A673 (cell line): ENCODE results near the gene B3GAT2. TPM values are rescaled to one million over a fixed set of nuclear protein-coding genes. Genes with fewer than 3 reads are reported as not detected.

ENCODE experiments used
- BruUV-seq: library from RNA; stranded (reverse); fragments of 400-500 nt; replicated peaks from 2 replicates; lab custom pipeline; 2021; lab: Mats Ljungman, UMichigan
- CTCF ChIA-PET: fragments of 300-600 bp; sonication (Branson Sonifier 250); formaldehyde crosslinking; loops from one replicate; lab custom pipeline; 2022; ENCODE audit warnings: antibody characterized with exemption; lab: Charles Lee
- POLR2A ChIA-PET: fragments of 300-600 bp; sonication (Branson Sonifier 250); formaldehyde crosslinking; loops from one replicate; lab custom pipeline; 2022; ENCODE audit warnings: antibody characterized with exemption; ENCODE audit not compliant: low non-redundant PET; lab: Charles Lee
- DNase-seq: peaks from one replicate; pipeline ENCODE4 v3.0.0-alpha.2; 2015; ENCODE audit warnings: low spot score
- H3K27ac ChIP-seq: fragments of 200-600 bp; sonication (generic); 2 replicates; pipeline ENCODE4 v1.5.1; 2016; ENCODE audit warnings: mixed run types, low read depth, mild to moderate bottlenecking, mixed read lengths, antibody characterized with exemption, low read length; ENCODE audit not compliant: poor library complexity, severe bottlenecking
- H3K27me3 ChIP-seq: fragments of 200-600 bp; sonication (generic); replicated peaks from 2 replicates; pipeline ENCODE4 v1.6.1; 2017; ENCODE audit warnings: mixed run types, low read depth, mild to moderate bottlenecking, mixed read lengths, antibody characterized with exemption, low read length; ENCODE audit not compliant: insufficient read depth, poor library complexity
- H3K36me3 ChIP-seq: fragments of 200-600 bp; sonication (generic); 2 replicates; pipeline ENCODE4 v1.6.1; 2016; ENCODE audit warnings: mixed run types, mild to moderate bottlenecking, mixed read lengths, antibody characterized with exemption, low read length; ENCODE audit not compliant: insufficient read depth, poor library complexity, severe bottlenecking
- H3K4me1 ChIP-seq: fragments of 200-600 bp; sonication (generic); 2 replicates; pipeline ENCODE4 v1.6.1; 2017; ENCODE audit warnings: mixed run types, mild to moderate bottlenecking, mixed read lengths, antibody characterized with exemption, low read length; ENCODE audit not compliant: insufficient read depth, poor library complexity, severe bottlenecking
- H3K4me3 ChIP-seq: fragments of 200-600 bp; sonication (generic); 2 replicates; pipeline ENCODE4 v1.5.1; 2016; ENCODE audit warnings: low read depth, mixed run types, mild to moderate bottlenecking, mixed read lengths, low read length; ENCODE audit not compliant: poor library complexity, severe bottlenecking
- H3K9me3 ChIP-seq: fragments of 200-600 bp; sonication (generic); 2 replicates; pipeline ENCODE4 v1.6.1; 2016; ENCODE audit warnings: mixed run types, low read depth, mild to moderate bottlenecking, mixed read lengths, antibody characterized with exemption, low read length; ENCODE audit not compliant: poor library complexity, severe bottlenecking
- CTCF ChIP-seq: fragments of 300-800, 200-600 bp; sonication (generic); conservative IDR thresholded peaks from 2 replicates; pipeline ENCODE4 v1.5.1; 2017; ENCODE audit warnings: low read depth, mild to moderate bottlenecking, antibody characterized with exemption, low read length, moderate library complexity, mixed read lengths
- EZH2 ChIP-seq: fragments of 200-600 bp; sonication (generic); IDR thresholded peaks from 2 replicates; pipeline ENCODE4 v1.6.1; 2017; ENCODE audit warnings: borderline replicate concordance, low read depth, mild to moderate bottlenecking, mixed read lengths, antibody characterized with exemption, low read length; ENCODE audit not compliant: poor library complexity, severe bottlenecking
- intact Hi-C: fragments of 100-400 bp; cut with micrococcal nuclease; formaldehyde crosslinking; loops from one replicate; pipeline ENCODE4 v1.10.0; 2022; ENCODE audit not compliant: unreplicated experiment
- total RNA-seq: library from RNA; stranded (reverse); gene quantifications from 2 replicates; pipeline ENCODE4 v1.2.3, GENCODE V29; 2021

B3GAT2 gene
- total RNA-seq, 1 experiment from 2014 or later, result not detected

- Histone ChIP-seq H3K4me3 (no peak overlapping the region), H3K27ac (no peak overlapping the region), H3K27me3 (no peaks in the 10 kb centered on the region), H3K9me3 (no peaks in the 10 kb centered on the region), H3K4me1 (no peaks in the 10 kb centered on the region), H3K36me3 (no peaks in the 10 kb centered on the region)
- intact Hi-C loops, result no loop called here
- POLR2A ChIA-PET, result no interaction called here
- no peak for TF ChIP-seq CTCF
- no peak for TF ChIP-seq EZH2
- no peak for DNase-seq
- CTCF ChIA-PET, result no interaction called here
- BruUV-seq, result no TSS peak
Observed at GRCh38 chr6:70886661-70887060, 70.2 kb downstream of the B3GAT2 start.

DNA sequence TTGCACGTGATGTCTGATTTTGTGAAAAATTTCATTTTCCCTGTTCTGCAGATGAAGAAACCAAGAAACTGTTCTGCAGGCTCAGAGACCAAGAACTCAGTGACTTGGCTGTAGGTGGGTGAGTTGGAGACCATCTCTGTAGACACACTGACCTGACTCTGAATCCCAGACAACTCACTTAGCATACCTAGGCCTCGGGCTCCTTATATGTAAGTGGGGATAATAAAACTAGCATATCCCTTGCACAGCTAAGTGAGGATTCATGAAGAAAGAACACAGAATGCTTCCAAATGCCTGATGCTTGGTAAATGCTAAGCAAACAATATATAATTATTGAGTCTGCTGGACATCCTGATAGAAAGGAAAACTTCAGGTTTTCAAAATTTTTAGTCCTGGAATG is 70.8 kb downstream of the B3GAT2 start:
- no peak for TF ChIP-seq EZH2
- no peak overlapping the region for H3K4me3 ChIP-seq
- H3K36me3 ChIP-seq, result no peaks in the 10 kb centered on the region
- ChIA-PET POLR2A (no interaction called here), CTCF (no interaction called here)
- no peaks in the 10 kb centered on the region for H3K27me3 ChIP-seq
- no TSS peak for BruUV-seq
- intact Hi-C loops, result no loop called here
- H3K4me1 ChIP-seq, result no peaks in the 10 kb centered on the region
- H3K27ac ChIP-seq, result no peak overlapping the region
- DNase-seq, result no peak
- no peaks in the 10 kb centered on the region for H3K9me3 ChIP-seq

DNA sequence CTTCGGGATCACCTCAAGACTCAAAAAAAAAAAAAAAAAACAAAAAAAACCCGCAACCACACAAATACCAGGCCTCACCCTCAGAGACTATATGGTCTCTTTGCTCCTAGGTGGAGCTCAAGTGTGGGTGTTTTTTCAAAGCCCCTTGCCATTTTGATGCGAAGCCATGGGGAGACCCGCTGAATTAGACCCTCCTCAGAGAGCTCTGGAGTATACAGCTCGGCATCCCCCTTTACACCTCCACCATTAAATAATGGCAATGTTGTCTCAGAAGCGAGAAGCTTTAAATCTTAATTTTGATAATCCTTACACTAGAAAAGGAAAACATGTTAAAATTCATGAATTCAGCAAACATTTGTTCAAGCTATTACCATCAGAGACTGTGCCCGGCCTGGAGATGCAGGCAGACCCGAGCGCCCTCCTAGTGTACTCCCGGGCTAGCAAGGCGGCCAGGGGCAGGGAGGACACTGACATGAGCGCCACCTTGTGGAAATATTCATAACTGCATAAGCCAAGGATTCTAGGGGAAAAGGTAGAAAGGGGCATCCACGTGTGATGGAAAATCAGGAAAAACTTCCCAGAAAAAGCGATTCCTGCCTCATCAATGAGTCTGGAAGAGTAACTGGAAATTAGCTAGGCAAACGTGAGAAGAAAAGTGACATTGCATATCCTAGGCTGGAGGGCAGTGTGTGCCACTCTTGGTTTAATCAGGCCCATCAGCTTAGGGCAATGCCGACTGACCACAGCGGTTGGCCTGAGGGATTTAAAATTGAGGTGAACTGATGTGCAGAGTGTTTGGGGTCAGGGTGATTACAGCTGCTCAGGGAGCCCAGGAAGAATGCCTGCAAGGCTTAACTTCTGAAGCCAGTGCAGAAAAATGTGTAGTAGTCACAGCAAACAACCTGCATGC is 72.5 kb downstream of the B3GAT2 start:
- H3K9me3 ChIP-seq, result no peaks in the 10 kb centered on the region
- no TSS peak for BruUV-seq
- no peaks in the 10 kb centered on the region for H3K27me3 ChIP-seq
- POLR2A ChIA-PET, result no interaction called here
- peak; percentile 72 for DNase-seq
- CTCF ChIA-PET, result interaction anchor here (0.5 to 1.6 kb wide), 7 partner anchors 175 to 664 kb away, joined by 3 to 10 read pairs (median 6); no protein-coding TSS in a partner anchor
- no peaks in the 10 kb centered on the region for H3K4me1 ChIP-seq
- intact Hi-C loops, result loop anchor here (1.0 to 5.0 kb wide), 4 partner anchors 128 to 664 kb away; no protein-coding TSS in a partner anchor
- H3K27ac ChIP-seq, result no peak overlapping the region
- TF ChIP-seq CTCF (peak; percentile 92), EZH2 (no peak)
- no peak overlapping the region for H3K4me3 ChIP-seq
- no peaks in the 10 kb centered on the region for H3K36me3 ChIP-seq
